RWPE2 (cell line): ENCODE data around the gene TRPC4AP.
"Not testable (repeated sequence)": the region's sequence is repeated elsewhere in the genome, so short reads cannot be mapped to it uniquely, and the experiment has no call there.

Experiments used
- ATAC-seq: fragments of 200-7000 bp; cut with Tn5 transposase; 3 replicates; pipeline ENCODE4 v1.9.1; 2021; ENCODE audit warnings: low read depth
- DNase-seq: peaks from one replicate; pipeline ENCODE4 v3.0.0-alpha.2; 2020; ENCODE audit warnings: low spot score
- H3K27ac ChIP-seq: fragments of 450-650 bp; 2 replicates; pipeline ENCODE4 v1.5.1; 2017; ENCODE audit warnings: mild to moderate bottlenecking; ENCODE audit not compliant: poor library complexity, severe bottlenecking
- H3K27me3 ChIP-seq: fragments of 250-450 bp; sonication (Bioruptor Pico); 2 replicates; pipeline ENCODE4 v1.5.1; 2021; ENCODE audit warnings: mild to moderate bottlenecking, moderate library complexity; ENCODE audit not compliant: insufficient read depth, poor library complexity, severe bottlenecking
- H3K36me3 ChIP-seq: fragments of 250-450 bp; sonication (Bioruptor Pico); 2 replicates; pipeline ENCODE4 v1.5.1; 2020; ENCODE audit warnings: low read depth, mild to moderate bottlenecking, moderate library complexity
- H3K4me1 ChIP-seq: fragments of 250-450 bp; sonication (Bioruptor Pico); 2 replicates; pipeline ENCODE4 v1.5.1; 2021; ENCODE audit warnings: mild to moderate bottlenecking, moderate library complexity; ENCODE audit not compliant: insufficient read depth, poor library complexity, severe bottlenecking
- H3K4me3 ChIP-seq: fragments of 250-450 bp; sonication (Bioruptor Pico); 2 replicates; pipeline ENCODE4 v1.5.1; 2021; ENCODE audit warnings: mild to moderate bottlenecking, moderate library complexity; ENCODE audit not compliant: severe bottlenecking
- H3K9me3 ChIP-seq: fragments of 250-450 bp; sonication (Bioruptor Pico); 2 replicates; pipeline ENCODE4 v1.5.1; 2021; ENCODE audit warnings: mild to moderate bottlenecking, moderate library complexity; ENCODE audit not compliant: severe bottlenecking
- TF ChIP-seq, protein P1 (sequence below): fragments of 450-650 bp; IDR thresholded peaks from one replicate; pipeline ENCODE4 v1.5.1; 2017; ENCODE audit warnings: mild to moderate bottlenecking, moderate library complexity; ENCODE audit not compliant: poor library complexity, severe bottlenecking

TRPC4AP gene

DNA sequence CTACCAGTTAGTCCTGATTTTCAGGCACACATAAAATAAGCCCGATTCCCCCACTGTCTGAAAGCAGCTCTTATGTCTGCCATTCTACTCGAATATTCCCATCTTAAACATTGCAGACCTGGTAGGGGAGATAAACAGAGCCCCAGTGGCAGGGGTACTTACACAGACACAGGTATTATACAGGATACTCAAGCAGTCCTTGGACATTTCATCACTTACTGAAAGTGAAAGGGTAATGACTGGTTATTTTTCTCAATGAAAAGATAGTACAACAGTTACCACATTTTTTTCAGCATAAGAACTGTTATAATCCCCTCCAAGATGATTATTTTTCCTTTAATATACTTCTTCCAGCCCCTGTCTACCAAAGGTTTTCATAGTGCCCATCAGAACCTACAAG lies 37.8 kb downstream of the TRPC4AP start:
- no peak overlapping the region for H3K27ac ChIP-seq
- H3K27me3 ChIP-seq: no peaks in the 10 kb centered on the region
- no peaks in the 10 kb centered on the region for H3K9me3 ChIP-seq
- DNase-seq (no peak), ATAC-seq (no peak)
- TF ChIP-seq, protein P1, sequence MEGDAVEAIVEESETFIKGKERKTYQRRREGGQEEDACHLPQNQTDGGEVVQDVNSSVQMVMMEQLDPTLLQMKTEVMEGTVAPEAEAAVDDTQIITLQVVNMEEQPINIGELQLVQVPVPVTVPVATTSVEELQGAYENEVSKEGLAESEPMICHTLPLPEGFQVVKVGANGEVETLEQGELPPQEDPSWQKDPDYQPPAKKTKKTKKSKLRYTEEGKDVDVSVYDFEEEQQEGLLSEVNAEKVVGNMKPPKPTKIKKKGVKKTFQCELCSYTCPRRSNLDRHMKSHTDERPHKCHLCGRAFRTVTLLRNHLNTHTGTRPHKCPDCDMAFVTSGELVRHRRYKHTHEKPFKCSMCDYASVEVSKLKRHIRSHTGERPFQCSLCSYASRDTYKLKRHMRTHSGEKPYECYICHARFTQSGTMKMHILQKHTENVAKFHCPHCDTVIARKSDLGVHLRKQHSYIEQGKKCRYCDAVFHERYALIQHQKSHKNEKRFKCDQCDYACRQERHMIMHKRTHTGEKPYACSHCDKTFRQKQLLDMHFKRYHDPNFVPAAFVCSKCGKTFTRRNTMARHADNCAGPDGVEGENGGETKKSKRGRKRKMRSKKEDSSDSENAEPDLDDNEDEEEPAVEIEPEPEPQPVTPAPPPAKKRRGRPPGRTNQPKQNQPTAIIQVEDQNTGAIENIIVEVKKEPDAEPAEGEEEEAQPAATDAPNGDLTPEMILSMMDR: no peak
- peaks cover 21% of the 10 kb centered on the region for H3K4me1 ChIP-seq
- H3K4me3 ChIP-seq: no peak overlapping the region
- peaks cover 80% of the 10 kb centered on the region for H3K36me3 ChIP-seq

DNA sequence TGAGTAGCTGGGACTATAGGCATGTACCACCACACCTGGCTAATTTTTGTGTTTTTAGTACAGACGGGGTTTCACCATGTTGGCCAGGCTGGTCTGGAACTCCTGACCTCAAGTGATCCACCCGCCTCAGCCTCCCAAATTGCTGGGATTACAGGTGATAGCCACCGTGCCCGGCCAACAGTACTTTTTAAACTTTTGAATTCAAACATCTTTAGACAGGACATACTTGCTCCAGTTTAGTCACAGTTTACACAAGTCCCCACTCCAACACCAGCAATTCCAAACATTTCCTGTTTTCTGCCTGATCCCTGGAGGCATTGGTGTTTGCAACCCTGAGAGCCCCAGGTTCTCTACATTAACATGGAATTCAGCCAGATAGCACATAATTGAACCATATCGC lies 40.0 kb downstream of the TRPC4AP start:
- Histone ChIP-seq H3K36me3 (peaks cover 91% of the 10 kb centered on the region), H3K4me1 (peaks cover 21% of the 10 kb centered on the region), H3K27ac (peak overlapping the region; percentile 5)
- H3K4me3 ChIP-seq, H3K27me3 ChIP-seq, DNase-seq, H3K9me3 ChIP-seq: not testable (repeated sequence)
- ATAC-seq: peak; percentile 90

DNA sequence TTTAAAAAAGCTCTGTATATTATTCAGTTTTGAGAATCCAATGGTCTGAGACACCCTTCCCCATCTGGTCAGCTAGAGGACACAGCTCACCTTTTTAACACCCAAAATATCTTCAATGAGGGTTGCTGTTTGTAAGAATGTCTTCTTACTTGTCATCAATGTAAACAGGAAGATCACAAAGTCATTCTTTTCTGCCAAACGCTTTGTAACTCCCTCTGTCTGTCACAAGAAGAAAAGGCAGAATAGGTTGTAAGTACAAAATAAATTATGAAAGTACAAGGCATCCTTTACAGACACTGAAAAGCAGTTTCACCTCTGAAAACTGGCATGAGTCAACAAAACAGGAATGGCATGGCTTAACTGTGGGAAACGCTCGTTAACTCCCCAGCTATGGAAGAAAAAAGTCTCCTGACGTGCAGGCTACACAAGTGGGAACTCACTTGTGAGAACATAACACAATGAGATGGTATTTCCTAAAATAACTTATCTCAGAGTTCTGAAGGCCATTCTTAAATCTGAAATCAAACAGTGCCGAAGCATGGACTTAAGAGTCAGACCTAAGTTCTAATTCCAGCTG lies 42.7 kb downstream of the TRPC4AP start:
- H3K9me3 ChIP-seq: no peaks in the 10 kb centered on the region
- H3K36me3 ChIP-seq: peaks cover 94% of the 10 kb centered on the region
- TF ChIP-seq, protein P1: no peak
- H3K4me1 ChIP-seq: peaks cover 18% of the 10 kb centered on the region
- ATAC-seq (no peak), DNase-seq (no peak)
- no peak overlapping the region for H3K27ac ChIP-seq
- no peak overlapping the region for H3K4me3 ChIP-seq
- no peaks in the 10 kb centered on the region for H3K27me3 ChIP-seq

DNA sequence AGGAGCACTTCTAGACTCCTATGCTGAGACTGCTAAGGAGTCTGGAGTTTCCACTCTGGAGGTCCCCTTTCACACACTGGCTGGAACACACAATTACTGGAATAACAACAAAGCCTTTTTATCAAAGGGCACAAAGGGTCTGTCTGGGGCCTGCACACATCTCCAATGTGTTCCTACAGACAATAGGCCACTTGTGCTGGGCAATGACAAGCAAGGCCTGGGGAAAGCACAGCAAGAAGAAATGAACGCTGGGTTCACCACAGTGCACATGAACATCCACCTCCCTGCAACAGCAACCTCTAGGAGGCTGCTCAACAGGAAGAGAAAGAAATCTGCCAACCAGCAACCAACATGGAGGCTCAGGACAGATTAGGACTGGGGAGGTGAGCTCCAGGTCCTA lies 43.9 kb downstream of the TRPC4AP start:
- TF ChIP-seq, protein P1: no peak
- Histone ChIP-seq H3K4me3 (no peak overlapping the region), H3K36me3 (peaks cover 92% of the 10 kb centered on the region), H3K27me3 (no peaks in the 10 kb centered on the region), H3K4me1 (peaks cover 17% of the 10 kb centered on the region), H3K9me3 (no peaks in the 10 kb centered on the region), H3K27ac (no peak overlapping the region)
- ATAC-seq (no peak), DNase-seq (no peak)

DNA sequence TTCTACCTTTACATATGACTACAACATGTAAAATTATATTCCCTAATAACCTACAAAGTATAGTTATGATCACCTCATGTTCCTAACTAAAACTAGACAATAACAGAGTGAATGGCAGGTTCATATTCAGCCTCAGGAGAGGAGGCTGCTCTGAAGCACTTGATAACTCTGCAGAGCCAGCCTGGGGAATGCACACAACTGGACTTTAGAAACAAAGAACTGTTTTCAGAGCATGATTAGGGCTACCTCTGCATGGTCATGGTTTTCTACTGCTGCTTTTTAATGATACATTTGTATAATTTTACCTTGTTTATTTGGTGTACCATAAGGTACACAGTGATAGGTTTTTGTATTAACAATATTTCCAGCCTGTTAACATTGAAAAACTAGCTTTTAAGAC lies 50.3 kb downstream of the TRPC4AP start:
- peaks cover 84% of the 10 kb centered on the region for H3K36me3 ChIP-seq
- no peaks in the 10 kb centered on the region for H3K9me3 ChIP-seq
- DNase-seq (no peak), ATAC-seq (no peak)
- H3K27me3 ChIP-seq: no peaks in the 10 kb centered on the region
- peaks cover 8% of the 10 kb centered on the region for H3K4me1 ChIP-seq
- no peak overlapping the region for H3K27ac ChIP-seq
- TF ChIP-seq, protein P1: no peak
- no peak overlapping the region for H3K4me3 ChIP-seq
